GM21360 (cell line): ENCODE measurements around the gene PARD3.
"Not testable (repeated sequence)": the region's sequence is repeated elsewhere in the genome, so short reads cannot be mapped to it uniquely, and the experiment has no call there.

Experiments
- ATAC-seq: cut with Tn5 transposase; IDR thresholded peaks from one replicate; pipeline ENCODE4 v1.9.1; 2021; ENCODE audit warnings: mild to moderate bottlenecking, moderate library complexity; ENCODE audit not compliant: unreplicated experiment

The PARD3 gene

GRCh38 chr10:34433241-34434076 lies 381.6 kb downstream of the PARD3 start:
- ATAC-seq, result no peak

GRCh38 chr10:34432589-34432988 lies 382.5 kb downstream of the PARD3 start:
- no peak for ATAC-seq

- ATAC-seq, result no peak
Observed at GRCh38 chr10:34430685-34431084, 384.4 kb downstream of the PARD3 start.

- ATAC-seq, result no peak
Observed at GRCh38 chr10:34428501-34428900, 386.6 kb downstream of the PARD3 start.

GRCh38 chr10:34427911-34428216 lies 387.2 kb downstream of the PARD3 start:
- no peak for ATAC-seq

GRCh38 chr10:34427158-34427910 lies 387.8 kb downstream of the PARD3 start:
- not testable (repeated sequence) for ATAC-seq

GRCh38 chr10:34426538-34427157 lies 388.4 kb downstream of the PARD3 start:
- ATAC-seq, result not testable (repeated sequence)

GRCh38 chr10:34426041-34426440 lies 389.1 kb downstream of the PARD3 start:
- ATAC-seq, result no peak

- no peak for ATAC-seq
Observed at GRCh38 chr10:34423673-34424625, 391.1 kb downstream of the PARD3 start.

GRCh38 chr10:34420795-34421194 lies 394.3 kb downstream of the PARD3 start:
- no peak for ATAC-seq

GRCh38 chr10:34420273-34420672 lies 394.8 kb downstream of the PARD3 start:
- ATAC-seq, result no peak

- ATAC-seq, result no peak
Observed at GRCh38 chr10:34415039-34415438, 400.1 kb downstream of the PARD3 start.

- no peak for ATAC-seq
Observed at GRCh38 chr10:34413756-34414587, 401.1 kb downstream of the PARD3 start.

GRCh38 chr10:34413214-34413613 lies 401.9 kb downstream of the PARD3 start:
- ATAC-seq, result no peak

- no peak for ATAC-seq
Observed at GRCh38 chr10:34408956-34409355, 406.1 kb downstream of the PARD3 start.

GRCh38 chr10:34408381-34408780 lies 406.7 kb downstream of the PARD3 start:
- ATAC-seq, result no peak

- ATAC-seq, result no peak
Observed at GRCh38 chr10:34407324-34407805, 407.7 kb downstream of the PARD3 start.

- no peak for ATAC-seq
Observed at GRCh38 chr10:34406463-34407323, 408.4 kb downstream of the PARD3 start.
